ENCODE measurements around the gene ELOVL5.

ELOVL5 gene

GRCh38 chr6:53281518-53282215, 67.1 kb downstream of the ELOVL5 start:
- Histone ChIP-seq H3K9me3 (ENCODE audit: insufficient read depth, low read depth, low read length) (no peaks in the 10 kb centered on the region), H3K9me2 (replicated peaks; ENCODE audit: low read depth, low read length) (no peaks in the 10 kb centered on the region), H3F3A (ENCODE audit: low read depth) (no peaks in the 10 kb centered on the region), H3K4me2 (ENCODE audit: low read depth, low read length, poor library complexity, severe bottlenecking) (no peak overlapping the region), H3K27me3 (ENCODE audit: insufficient read depth, low read length, poor library complexity, severe bottlenecking) (no peaks in the 10 kb centered on the region), H3K9ac (ENCODE audit: low read depth, low read length, poor library complexity, severe bottlenecking) (no peak overlapping the region), H3K79me2 (ENCODE audit: insufficient read depth, low read length) (peaks cover 80% of the 10 kb centered on the region), H3K36me3 (ENCODE audit: insufficient read depth, low read length) (peaks cover 95% of the 10 kb centered on the region), H3K4me3 (ENCODE audit: low read length, poor library complexity, severe bottlenecking) (no peak overlapping the region), H3K4me1 (ENCODE audit: insufficient read depth, low read length, poor library complexity, severe bottlenecking) (peaks cover 20% of the 10 kb centered on the region), H4K20me1 (ENCODE audit: insufficient read depth, low read length, poor library complexity, severe bottlenecking) (peaks cover 54% of the 10 kb centered on the region), H2AFZ (ENCODE audit: low read length) (no peak overlapping the region)
- no peak for TF ChIP-seq EZH2phosphoT487 (IDR thresholded peaks at IDR 0.05; ENCODE audit: borderline replicate concordance)
- no peak for TF ChIP-seq CTCF (conservative IDR thresholded peaks at IDR 0.05; ENCODE audit: low read length)

GRCh38 chr6:53280207-53280606, 68.5 kb downstream of the ELOVL5 start:
- H2AFZ ChIP-seq (ENCODE audit: low read length) = no peak overlapping the region
- H3K4me2 ChIP-seq (ENCODE audit: low read depth, low read length, poor library complexity, severe bottlenecking) = no peak overlapping the region
- H3K9ac ChIP-seq (ENCODE audit: low read depth, low read length, poor library complexity, severe bottlenecking) = no peak overlapping the region
- H3K4me1 ChIP-seq (ENCODE audit: insufficient read depth, low read length, poor library complexity, severe bottlenecking) = peaks cover 19% of the 10 kb centered on the region
- H3F3A ChIP-seq (ENCODE audit: low read depth) = no peaks in the 10 kb centered on the region
- H3K27me3 ChIP-seq (ENCODE audit: insufficient read depth, low read length, poor library complexity, severe bottlenecking) = no peaks in the 10 kb centered on the region
- peaks cover 47% of the 10 kb centered on the region for H4K20me1 ChIP-seq (ENCODE audit: insufficient read depth, low read length, poor library complexity, severe bottlenecking)
- H3K36me3 ChIP-seq (ENCODE audit: insufficient read depth, low read length) = peaks cover 99% of the 10 kb centered on the region
- H3K79me2 ChIP-seq (ENCODE audit: insufficient read depth, low read length) = peaks cover 76% of the 10 kb centered on the region
- TF ChIP-seq EZH2phosphoT487 (IDR thresholded peaks at IDR 0.05; ENCODE audit: borderline replicate concordance) (no peak), CTCF (conservative IDR thresholded peaks at IDR 0.05; ENCODE audit: low read length) (no peak)
- no peaks in the 10 kb centered on the region for H3K9me3 ChIP-seq (ENCODE audit: insufficient read depth, low read depth, low read length)
- H3K9me2 ChIP-seq (replicated peaks; ENCODE audit: low read depth, low read length) = no peaks in the 10 kb centered on the region
- no peak overlapping the region for H3K4me3 ChIP-seq (ENCODE audit: low read length, poor library complexity, severe bottlenecking)

- Histone ChIP-seq H3F3A (ENCODE audit: low read depth) (no peaks in the 10 kb centered on the region), H3K27me3 (ENCODE audit: insufficient read depth, low read length, poor library complexity, severe bottlenecking) (no peaks in the 10 kb centered on the region), H3K4me2 (ENCODE audit: low read depth, low read length, poor library complexity, severe bottlenecking) (no peak overlapping the region), H3K9me3 (ENCODE audit: insufficient read depth, low read depth, low read length) (no peaks in the 10 kb centered on the region), H3K9me2 (replicated peaks; ENCODE audit: low read depth, low read length) (no peaks in the 10 kb centered on the region), H3K4me3 (ENCODE audit: low read length, poor library complexity, severe bottlenecking) (no peak overlapping the region), H2AFZ (ENCODE audit: low read length) (no peak overlapping the region), H3K36me3 (ENCODE audit: insufficient read depth, low read length) (peaks cover 99% of the 10 kb centered on the region), H3K4me1 (ENCODE audit: insufficient read depth, low read length, poor library complexity, severe bottlenecking) (peaks cover 16% of the 10 kb centered on the region), H4K20me1 (ENCODE audit: insufficient read depth, low read length, poor library complexity, severe bottlenecking) (peaks cover 44% of the 10 kb centered on the region), H3K79me2 (ENCODE audit: insufficient read depth, low read length) (peaks cover 73% of the 10 kb centered on the region), H3K9ac (ENCODE audit: low read depth, low read length, poor library complexity, severe bottlenecking) (no peak overlapping the region)
- no peak for TF ChIP-seq EZH2phosphoT487 (IDR thresholded peaks at IDR 0.05; ENCODE audit: borderline replicate concordance)
Observed at GRCh38 chr6:53279293-53279692, 69.5 kb downstream of the ELOVL5 start.

- Histone ChIP-seq H3F3A (ENCODE audit: low read depth) (no peaks in the 10 kb centered on the region), H3K9me2 (replicated peaks; ENCODE audit: low read depth, low read length) (no peaks in the 10 kb centered on the region), H3K9me3 (ENCODE audit: insufficient read depth, low read depth, low read length) (no peaks in the 10 kb centered on the region), H3K4me2 (ENCODE audit: low read depth, low read length, poor library complexity, severe bottlenecking) (no peak overlapping the region), H3K9ac (ENCODE audit: low read depth, low read length, poor library complexity, severe bottlenecking) (no peak overlapping the region), H3K27me3 (ENCODE audit: insufficient read depth, low read length, poor library complexity, severe bottlenecking) (no peaks in the 10 kb centered on the region), H3K4me1 (ENCODE audit: insufficient read depth, low read length, poor library complexity, severe bottlenecking) (peaks cover 4% of the 10 kb centered on the region), H3K4me3 (ENCODE audit: low read length, poor library complexity, severe bottlenecking) (no peak overlapping the region), H3K79me2 (ENCODE audit: insufficient read depth, low read length) (peaks cover 19% of the 10 kb centered on the region; the same call in 1 of the 2 replicates), H2AFZ (ENCODE audit: low read length) (no peak overlapping the region), H4K20me1 (ENCODE audit: insufficient read depth, low read length, poor library complexity, severe bottlenecking) (peaks cover 11% of the 10 kb centered on the region), H3K36me3 (ENCODE audit: insufficient read depth, low read length) (peaks cover 100% of the 10 kb centered on the region)
- TF ChIP-seq CTCF (conservative IDR thresholded peaks at IDR 0.05; ENCODE audit: low read length) = peak; percentile 23; the same call in 1 of the 2 replicates
- no peak for TF ChIP-seq EZH2phosphoT487 (IDR thresholded peaks at IDR 0.05; ENCODE audit: borderline replicate concordance)
Observed at GRCh38 chr6:53273370-53273769, 75.4 kb downstream of the ELOVL5 start.

All from Loucy (cell line).